HUES64 (cell line): Measurements from ENCODE around the gene LDHAL6B.

Experiments used
- H3K27ac ChIP-seq: 2 replicates; pipeline ENCODE4 v1.7.0; 2013; ENCODE audit warnings: low read depth, low read length, inconsistent platforms
- H3K27me3 ChIP-seq: 2 replicates; pipeline ENCODE4 v1.6.1; 2013; ENCODE audit warnings: mild to moderate bottlenecking, low read length; ENCODE audit not compliant: insufficient read depth
- H3K36me3 ChIP-seq: 2 replicates; pipeline ENCODE4 v1.6.1; 2013; ENCODE audit warnings: mild to moderate bottlenecking, low read length; ENCODE audit not compliant: insufficient read depth
- H3K4me1 ChIP-seq: 2 replicates; pipeline ENCODE4 v1.6.1; 2013; ENCODE audit warnings: mild to moderate bottlenecking, low read length, moderate library complexity; ENCODE audit not compliant: insufficient read depth
- H3K4me3 ChIP-seq: 2 replicates; pipeline ENCODE4 v1.5.1; 2013; ENCODE audit warnings: mild to moderate bottlenecking, low read length, moderate library complexity
- H3K9ac ChIP-seq: 2 replicates; pipeline ENCODE4 v1.6.1; 2013; ENCODE audit warnings: mild to moderate bottlenecking, low read depth, low read length
- H3K9me3 ChIP-seq: 2 replicates; pipeline ENCODE4 v1.6.1; 2013; ENCODE audit warnings: low read depth, low read length; ENCODE audit not compliant: insufficient read depth
- WGBS: fragments of 150-250, 120-280 bp; methylation state at CpG from one replicate; pipeline ENCODE4 v1.1.7; 2013; ENCODE audit warnings: missing lambda C conversion rate; 5-methylcytosine and 5-hydroxymethylcytosine counted together

Gene LDHAL6B

GRCh38 chr15:59169251-59169708 is 37.4 kb upstream of the LDHAL6B start:
- no peaks in the 10 kb centered on the region for H3K4me1 ChIP-seq
- no peak overlapping the region for H3K4me3 ChIP-seq
- no peaks in the 10 kb centered on the region for H3K27me3 ChIP-seq
- 97% methylated on average over 2 of the region's 3 CpGs for WGBS
- H3K36me3 ChIP-seq = peaks cover 66% of the 10 kb centered on the region
- no peak overlapping the region for H3K27ac ChIP-seq
- H3K9ac ChIP-seq = no peak overlapping the region
- no peaks in the 10 kb centered on the region for H3K9me3 ChIP-seq

DNA sequence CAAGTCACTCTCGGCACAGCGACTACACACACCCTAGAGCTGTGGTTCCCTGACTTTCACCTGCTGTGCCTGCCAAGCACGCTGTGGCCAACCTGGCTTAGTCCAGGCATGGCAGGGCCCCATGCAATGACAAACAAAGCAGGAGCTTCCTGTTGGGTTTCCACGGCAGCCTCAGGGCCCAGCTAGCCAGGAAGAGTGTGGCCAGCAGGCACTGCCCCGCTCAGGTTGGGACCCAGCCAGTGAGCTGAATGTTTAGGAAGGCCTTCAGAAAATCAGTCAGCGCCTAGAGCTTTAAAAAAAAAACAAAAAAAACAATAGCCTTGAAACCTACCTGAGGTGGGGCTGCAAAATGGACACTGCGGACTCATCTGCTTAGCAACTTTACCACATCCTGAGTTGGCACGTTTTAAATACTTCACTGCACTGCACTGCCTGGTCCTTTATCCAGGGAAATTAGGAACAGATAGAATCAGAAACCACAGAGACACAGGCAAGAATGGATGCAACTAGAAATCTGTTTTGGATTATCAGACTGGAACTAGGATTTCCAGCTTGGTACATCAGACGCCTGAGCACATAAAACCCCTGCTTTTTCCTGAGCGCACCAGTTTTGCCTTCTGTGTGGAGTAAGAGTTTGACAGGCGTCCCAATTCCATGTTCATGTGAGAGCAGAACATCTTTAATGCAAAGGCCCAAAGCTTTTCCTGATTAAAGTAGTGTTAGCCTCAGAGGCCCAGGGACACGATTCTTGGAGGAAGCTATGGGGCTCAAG is 36.2 kb upstream of the LDHAL6B start:
- H3K4me3 ChIP-seq = no peak overlapping the region
- H3K36me3 ChIP-seq = peaks cover 65% of the 10 kb centered on the region
- H3K9me3 ChIP-seq = no peaks in the 10 kb centered on the region
- no peaks in the 10 kb centered on the region for H3K4me1 ChIP-seq
- no peak overlapping the region for H3K27ac ChIP-seq
- WGBS = 89% methylated on average over 12 of the region's 12 CpGs
- H3K9ac ChIP-seq = no peak overlapping the region
- H3K27me3 ChIP-seq = no peaks in the 10 kb centered on the region

DNA sequence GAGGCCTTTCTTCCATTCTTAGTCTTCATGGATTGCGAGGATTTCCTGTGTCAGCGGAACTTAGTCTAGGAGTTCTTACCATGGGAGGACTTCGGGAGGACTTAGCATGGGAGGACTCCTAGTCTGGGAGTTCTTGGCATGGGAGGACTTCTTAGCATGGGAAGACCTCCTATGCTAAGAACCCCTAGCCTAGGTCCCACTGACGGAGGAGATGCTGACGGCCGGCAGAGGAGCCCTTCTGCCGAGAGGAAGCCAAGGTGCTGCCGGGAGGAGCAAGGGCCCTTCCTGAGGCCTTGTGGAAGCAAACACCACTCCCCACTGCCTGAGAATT is 35.6 kb upstream of the LDHAL6B start:
- H3K4me3 ChIP-seq = no peak overlapping the region
- 96% methylated on average over 8 of the region's 8 CpGs for WGBS
- no peaks in the 10 kb centered on the region for H3K27me3 ChIP-seq
- H3K36me3 ChIP-seq = peaks cover 65% of the 10 kb centered on the region
- H3K9me3 ChIP-seq = no peaks in the 10 kb centered on the region
- H3K4me1 ChIP-seq = no peaks in the 10 kb centered on the region
- no peak overlapping the region for H3K27ac ChIP-seq
- H3K9ac ChIP-seq = no peak overlapping the region

- Histone ChIP-seq H3K36me3 (peaks cover 66% of the 10 kb centered on the region), H3K9ac (no peak overlapping the region), H3K9me3 (no peaks in the 10 kb centered on the region), H3K27me3 (no peaks in the 10 kb centered on the region), H3K4me3 (no peak overlapping the region), H3K4me1 (no peaks in the 10 kb centered on the region), H3K27ac (no peak overlapping the region)
- 96% methylated on average over 7 of the region's 7 CpGs for WGBS
Observed at GRCh38 chr15:59172289-59172901, 34.2 kb upstream of the LDHAL6B start.

DNA sequence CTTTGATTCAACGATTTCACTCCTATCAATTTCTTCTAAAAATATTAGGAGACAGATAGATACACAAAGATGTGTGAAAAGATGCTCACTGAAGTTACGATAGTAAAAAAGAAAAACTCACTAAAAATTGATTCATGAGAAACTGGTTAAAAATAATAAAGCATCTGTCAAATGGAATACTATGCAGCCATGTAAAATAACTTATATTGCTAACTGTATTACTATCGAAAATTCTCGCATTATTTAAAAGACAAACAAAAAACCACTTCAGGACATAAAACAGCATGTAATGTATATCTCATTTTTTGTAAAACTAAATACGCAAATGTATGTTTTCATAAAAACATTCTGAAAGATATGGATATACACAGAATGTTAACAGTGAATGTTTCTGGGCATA is 33.4 kb upstream of the LDHAL6B start:
- H3K27me3 ChIP-seq = no peaks in the 10 kb centered on the region
- H3K4me1 ChIP-seq = no peaks in the 10 kb centered on the region
- H3K27ac ChIP-seq = no peak overlapping the region
- H3K4me3 ChIP-seq = no peak overlapping the region
- 90% methylated on average over 2 of the region's 5 CpGs for WGBS
- H3K9ac ChIP-seq = no peak overlapping the region
- peaks cover 72% of the 10 kb centered on the region for H3K36me3 ChIP-seq
- no peaks in the 10 kb centered on the region for H3K9me3 ChIP-seq

DNA sequence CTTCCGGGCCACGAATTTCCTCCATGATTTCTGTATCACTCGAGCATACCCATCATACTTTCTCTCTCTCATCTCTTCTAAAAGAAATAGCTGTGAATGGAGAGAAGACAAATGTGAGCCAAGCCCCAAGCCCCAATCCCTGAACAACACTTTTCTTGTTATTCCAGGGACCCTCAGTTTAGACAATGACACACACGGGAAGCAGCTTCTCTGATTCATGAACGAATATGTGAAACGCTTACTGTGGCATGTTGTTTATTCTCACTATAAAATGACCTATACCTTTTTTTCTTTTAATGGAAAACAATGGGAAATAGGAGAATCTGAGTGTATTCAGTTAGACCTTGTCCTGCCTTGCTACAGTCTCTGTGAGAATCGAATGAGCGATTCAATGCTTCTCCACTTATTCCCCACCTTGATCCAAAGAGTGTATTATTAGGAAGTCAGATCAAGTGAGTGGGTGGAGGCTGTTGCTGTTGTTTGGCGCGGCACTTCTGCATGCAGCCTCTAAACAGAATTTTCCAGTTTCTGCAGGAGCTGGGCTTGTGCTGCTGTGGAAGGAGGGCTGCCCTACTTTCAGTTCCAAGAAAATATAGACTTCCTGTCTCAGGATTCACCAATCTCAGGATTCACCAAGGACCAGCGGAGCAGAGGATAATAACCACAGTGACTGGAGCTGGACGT is 32.4 kb upstream of the LDHAL6B start:
- no peak overlapping the region for H3K4me3 ChIP-seq
- no peak overlapping the region for H3K9ac ChIP-seq
- no peaks in the 10 kb centered on the region for H3K27me3 ChIP-seq
- no peaks in the 10 kb centered on the region for H3K9me3 ChIP-seq
- peaks cover 76% of the 10 kb centered on the region for H3K36me3 ChIP-seq
- 95% methylated on average over 11 of the region's 12 CpGs for WGBS
- H3K27ac ChIP-seq = no peak overlapping the region
- no peaks in the 10 kb centered on the region for H3K4me1 ChIP-seq

DNA sequence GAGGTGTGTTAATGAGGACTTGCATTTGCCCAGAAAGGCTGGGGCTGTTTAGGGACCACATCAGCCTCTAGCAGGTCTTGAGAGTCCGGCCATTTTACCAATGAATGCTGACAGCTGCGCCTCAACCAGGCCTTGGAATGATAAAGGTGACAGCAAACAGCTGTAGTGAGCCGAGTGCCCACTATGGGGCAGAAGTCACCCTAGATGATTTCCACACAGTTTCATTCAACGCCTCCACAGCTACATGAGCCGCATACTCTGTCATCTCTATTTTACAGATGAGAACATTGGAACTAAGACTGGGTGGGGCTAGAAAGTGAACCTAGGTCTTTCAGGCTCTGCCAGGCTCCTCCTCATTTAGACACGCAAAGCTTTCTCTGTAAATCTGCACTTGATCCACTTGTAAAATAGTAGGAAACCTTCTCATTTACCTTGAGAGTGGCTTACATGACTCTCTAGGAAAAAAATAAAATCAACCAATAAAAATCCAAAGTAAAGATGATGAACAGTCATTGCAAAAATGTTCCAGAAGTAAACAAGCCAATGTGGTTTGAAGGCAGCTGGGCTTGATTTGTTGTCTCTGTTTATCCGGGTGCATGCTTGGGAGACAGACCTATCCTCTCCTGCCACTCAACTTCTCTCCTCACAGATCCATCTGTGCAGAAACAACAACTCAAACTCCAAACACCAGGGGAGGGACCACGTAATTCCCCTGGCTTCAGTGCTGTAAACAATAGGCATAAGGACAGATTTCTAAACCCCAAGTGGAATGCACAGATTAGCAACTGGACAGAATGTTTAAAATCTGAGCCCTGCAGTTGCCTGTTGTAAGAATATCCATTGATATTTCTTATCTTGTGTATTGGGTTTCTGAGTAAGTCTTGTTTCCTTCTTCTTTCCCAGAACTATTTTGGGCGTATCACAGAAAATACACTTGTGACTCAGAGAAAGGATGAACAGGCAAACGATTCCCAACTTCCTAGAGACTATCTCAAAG is 31.5 kb upstream of the LDHAL6B start:
- H3K27ac ChIP-seq = no peak overlapping the region
- no peaks in the 10 kb centered on the region for H3K4me1 ChIP-seq
- WGBS = 78% methylated on average over 10 of the region's 10 CpGs
- H3K27me3 ChIP-seq = no peaks in the 10 kb centered on the region
- H3K4me3 ChIP-seq = no peak overlapping the region
- peaks cover 71% of the 10 kb centered on the region for H3K36me3 ChIP-seq
- no peaks in the 10 kb centered on the region for H3K9me3 ChIP-seq
- H3K9ac ChIP-seq = no peak overlapping the region

GRCh38 chr15:59176653-59177316 is 29.9 kb upstream of the LDHAL6B start:
- Histone ChIP-seq H3K9ac (no peak overlapping the region), H3K9me3 (peaks cover 2% of the 10 kb centered on the region; the same call in 1 of the 2 replicates), H3K4me3 (no peak overlapping the region), H3K27ac (no peak overlapping the region), H3K27me3 (no peaks in the 10 kb centered on the region), H3K4me1 (no peaks in the 10 kb centered on the region), H3K36me3 (peaks cover 61% of the 10 kb centered on the region)
- 95% methylated on average over 8 of the region's 9 CpGs for WGBS

- Histone ChIP-seq H3K4me1 (no peaks in the 10 kb centered on the region), H3K4me3 (no peak overlapping the region), H3K9me3 (peaks cover 4% of the 10 kb centered on the region; the same call in 1 of the 2 replicates), H3K27ac (no peak overlapping the region), H3K27me3 (no peaks in the 10 kb centered on the region), H3K9ac (no peak overlapping the region), H3K36me3 (peaks cover 61% of the 10 kb centered on the region)
- 91% methylated on average over 4 of the region's 4 CpGs for WGBS
Observed at GRCh38 chr15:59177317-59177660, 29.4 kb upstream of the LDHAL6B start.

DNA sequence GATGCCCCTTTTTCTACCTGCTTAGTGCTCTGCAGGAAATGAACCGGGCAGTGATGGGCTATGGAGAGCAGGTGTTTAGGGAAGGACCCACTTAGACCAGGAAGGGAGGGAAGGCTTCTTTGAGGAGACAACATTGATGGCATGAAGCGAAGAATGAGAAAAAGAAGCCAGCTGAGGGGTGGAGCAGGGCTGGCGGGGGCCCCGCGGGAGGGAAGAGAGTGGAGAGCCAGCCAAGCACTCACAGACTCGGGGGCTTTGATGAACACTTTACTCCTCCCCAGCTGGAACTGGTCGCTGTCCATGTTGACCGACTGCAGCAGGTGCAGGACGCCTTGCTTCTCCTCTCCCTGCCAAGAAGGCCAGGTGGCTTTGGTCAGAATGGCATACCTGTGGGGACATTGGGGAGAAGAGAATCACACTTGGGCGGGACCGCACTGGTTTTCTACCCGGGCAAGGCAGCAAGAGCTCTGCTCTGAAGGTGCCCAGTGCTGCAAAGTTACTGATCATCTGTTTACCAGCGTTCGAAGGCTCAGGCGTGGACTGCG is 28.4 kb upstream of the LDHAL6B start:
- no peak overlapping the region for H3K4me3 ChIP-seq
- H3K9me3 ChIP-seq = peaks cover 4% of the 10 kb centered on the region; the same call in 1 of the 2 replicates
- no peak overlapping the region for H3K9ac ChIP-seq
- 95% methylated on average over 16 of the region's 16 CpGs for WGBS
- no peaks in the 10 kb centered on the region for H3K27me3 ChIP-seq
- peaks cover 58% of the 10 kb centered on the region for H3K36me3 ChIP-seq
- no peaks in the 10 kb centered on the region for H3K4me1 ChIP-seq
- H3K27ac ChIP-seq = no peak overlapping the region
